Measurements from ENCODE around the gene RBM39.

Gene RBM39

GRCh38 chr20:35674921-35675320, 67.1 kb downstream of the RBM39 start:
- no peak for DNase-seq (ENCODE audit: low read depth)

- DNase-seq (ENCODE audit: low read depth), result no peak
These were observed 68.2 kb downstream of the RBM39 start for GRCh38 chr20:35673884-35674283.

- no peak for DNase-seq (ENCODE audit: low read depth)
These were observed 72.4 kb downstream of the RBM39 start for GRCh38 chr20:35669681-35670080.

- DNase-seq (ENCODE audit: low read depth), result no peak
These were observed 72.8 kb downstream of the RBM39 start for GRCh38 chr20:35669221-35669620.

- no peak for DNase-seq (ENCODE audit: low read depth)
These were observed 76.1 kb downstream of the RBM39 start for GRCh38 chr20:35665949-35666288.

GRCh38 chr20:35664466-35665206, 77.4 kb downstream of the RBM39 start, which contains the start of the genes CPNE1 and RBM12:
TSS of gene CPNE1 (minus strand) at chr20:35664900. CDS start at chr20:35632923, 31,977 bp downstream.
TSS of gene RBM12 (minus strand) at chr20:35664900. CDS start at chr20:35655322, 9,578 bp downstream.
- peak; percentile 61 for DNase-seq (ENCODE audit: low read depth)

GRCh38 chr20:35663516-35664465, 78.3 kb downstream of the RBM39 start:
- no peak for DNase-seq (ENCODE audit: low read depth)

- DNase-seq (ENCODE audit: low read depth), result no peak
These were observed 79.5 kb downstream of the RBM39 start for GRCh38 chr20:35662551-35662950.

- no peak for DNase-seq (ENCODE audit: low read depth)
These were observed 80.2 kb downstream of the RBM39 start for GRCh38 chr20:35661908-35662307.

GRCh38 chr20:35661053-35661452, 81.0 kb downstream of the RBM39 start:
- no peak for DNase-seq (ENCODE audit: low read depth)

GRCh38 chr20:35660122-35660937, 81.7 kb downstream of the RBM39 start:
- no peak for DNase-seq (ENCODE audit: low read depth)

GRCh38 chr20:35657271-35657670, 84.8 kb downstream of the RBM39 start:
- DNase-seq (ENCODE audit: low read depth), result no peak

- no peak for DNase-seq (ENCODE audit: low read depth)
These were observed 87.6 kb downstream of the RBM39 start for GRCh38 chr20:35654415-35654814.

- no peak for DNase-seq (ENCODE audit: low read depth)
These were observed 88.2 kb downstream of the RBM39 start for GRCh38 chr20:35653893-35654292.

Data from GM04503 (cell line).